ENCODE measurements around the gene PGBD5. TPM values are rescaled to one million over a fixed set of nuclear protein-coding genes. Genes with fewer than 3 reads are reported as not detected.

Gene PGBD5
- total and polyA plus RNA-seq, 2 experiments from 2014 or later: 0.82 to 2.4 TPM

GRCh38 chr1:230288641-230289349, 137.3 kb downstream of the PGBD5 start:
- 83% methylated on average over 14 of the region's 14 CpGs for WGBS (ENCODE audit: low lambda C conversion rate, missing lambda C conversion rate)
- H2AFZ ChIP-seq: no peak overlapping the region
- TF ChIP-seq CTCF (IDR thresholded peaks at IDR 0.05; ENCODE audit: poor library complexity) (no peak), EZH2 (IDR thresholded peaks at IDR 0.05; ENCODE audit: borderline replicate concordance) (no peak), EZH2phosphoT487 (IDR thresholded peaks at IDR 0.05; ENCODE audit: low read depth, severe bottlenecking, unreplicated experiment) (no peak)

GRCh38 chr1:230287674-230288315, 138.3 kb downstream of the PGBD5 start:
- Histone ChIP-seq H3K9me2 (replicated peaks; ENCODE audit: insufficient read depth) (no peaks in the 10 kb centered on the region), H3K79me2 (no peaks in the 10 kb centered on the region), H4K20me1 (ENCODE audit: insufficient read depth, poor library complexity, severe bottlenecking) (no peaks in the 10 kb centered on the region), H3K4me2 (no peak overlapping the region), H3K4me3 (no peak overlapping the region), H3K27ac (no peak overlapping the region), H3K36me3 (replicated peaks; ENCODE audit: insufficient read depth, low read depth) (no peaks in the 10 kb centered on the region), H2AFZ (no peak overlapping the region), H3K9me3 (ENCODE audit: low read depth) (no peaks in the 10 kb centered on the region), H3K4me1 (ENCODE audit: insufficient read depth) (no peaks in the 10 kb centered on the region), H3K27me3 (peaks cover 19% of the 10 kb centered on the region)
- TF ChIP-seq EZH2phosphoT487 (IDR thresholded peaks at IDR 0.05; ENCODE audit: low read depth, severe bottlenecking, unreplicated experiment) (no peak), CTCF (IDR thresholded peaks at IDR 0.05; ENCODE audit: poor library complexity) (no peak), EZH2 (IDR thresholded peaks at IDR 0.05; ENCODE audit: borderline replicate concordance) (no peak)
- WGBS (ENCODE audit: low lambda C conversion rate, missing lambda C conversion rate): 81% methylated on average over 16 of the region's 17 CpGs
- DNase-seq (ENCODE audit: low spot score): no peak

More at GRCh38 chr1:230288641-230289349, 137.3 kb downstream of the PGBD5 start:
- no peaks in the 10 kb centered on the region for H4K20me1 ChIP-seq (ENCODE audit: insufficient read depth, poor library complexity, severe bottlenecking)
- no peak overlapping the region for H3K4me2 ChIP-seq
- H3K9me3 ChIP-seq (ENCODE audit: low read depth): no peaks in the 10 kb centered on the region
- no peaks in the 10 kb centered on the region for H3K9me2 ChIP-seq (replicated peaks; ENCODE audit: insufficient read depth)
- peaks cover 29% of the 10 kb centered on the region for H3K27me3 ChIP-seq
- no peak for DNase-seq (ENCODE audit: low spot score)
- H3K36me3 ChIP-seq (replicated peaks; ENCODE audit: insufficient read depth, low read depth): no peaks in the 10 kb centered on the region
- H3K4me1 ChIP-seq (ENCODE audit: insufficient read depth): no peaks in the 10 kb centered on the region
- no peak overlapping the region for H3K4me3 ChIP-seq
- no peak overlapping the region for H3K27ac ChIP-seq
- H3K79me2 ChIP-seq: no peaks in the 10 kb centered on the region

- H3K9me2 ChIP-seq (replicated peaks; ENCODE audit: insufficient read depth): no peaks in the 10 kb centered on the region
- H3K27ac ChIP-seq: no peak overlapping the region
- H4K20me1 ChIP-seq (ENCODE audit: insufficient read depth, poor library complexity, severe bottlenecking): no peaks in the 10 kb centered on the region
Measured at GRCh38 chr1:230286890-230287269, 139.3 kb downstream of the PGBD5 start.

More at GRCh38 chr1:230286890-230287269, 139.3 kb downstream of the PGBD5 start:
- 82% methylated on average over 9 of the region's 10 CpGs for WGBS (ENCODE audit: low lambda C conversion rate, missing lambda C conversion rate)
- peaks cover 10% of the 10 kb centered on the region for H3K27me3 ChIP-seq
- TF ChIP-seq CTCF (IDR thresholded peaks at IDR 0.05; ENCODE audit: poor library complexity) (no peak), EZH2 (IDR thresholded peaks at IDR 0.05; ENCODE audit: borderline replicate concordance) (no peak), EZH2phosphoT487 (IDR thresholded peaks at IDR 0.05; ENCODE audit: low read depth, severe bottlenecking, unreplicated experiment) (no peak)
- no peak overlapping the region for H2AFZ ChIP-seq
- no peaks in the 10 kb centered on the region for H3K9me3 ChIP-seq (ENCODE audit: low read depth)
- no peak for DNase-seq (ENCODE audit: low spot score)
- no peak overlapping the region for H3K4me3 ChIP-seq
- peaks cover under 1% of the 10 kb centered on the region for H3K4me1 ChIP-seq (ENCODE audit: insufficient read depth)
- H3K79me2 ChIP-seq: no peaks in the 10 kb centered on the region
- H3K4me2 ChIP-seq: no peak overlapping the region
- H3K36me3 ChIP-seq (replicated peaks; ENCODE audit: insufficient read depth, low read depth): no peaks in the 10 kb centered on the region
